H9 (cell line): ENCODE measurements around the gene SNRNP40. TPM values are rescaled to one million over a fixed set of nuclear protein-coding genes. Genes with fewer than 3 reads are reported as not detected.

Source experiments
- DNase-seq: peaks from one replicate; pipeline ENCODE4 v3.0.0-alpha.2; 2017
- H2AFZ ChIP-seq: one replicate; pipeline ENCODE4 v1.6.1; 2013; ENCODE audit warnings: mild to moderate bottlenecking, low read length, control low read depth, moderate library complexity
- H2AK5ac ChIP-seq: 2 replicates; pipeline ENCODE4 v1.6.1; 2013; ENCODE audit warnings: low read length, control low read depth, mixed read lengths; ENCODE audit not compliant: insufficient read length
- H2BK120ac ChIP-seq: one replicate; pipeline ENCODE4 v1.6.1; 2013; ENCODE audit warnings: low read depth, mild to moderate bottlenecking, low read length, control low read depth, inconsistent platforms; ENCODE audit not compliant: poor library complexity, severe bottlenecking
- H2BK12ac ChIP-seq: 2 replicates; pipeline ENCODE4 v1.6.1; 2013; ENCODE audit warnings: low read length, control low read depth, mixed read lengths, low read depth; ENCODE audit not compliant: insufficient read length
- H2BK15ac ChIP-seq: 2 replicates; pipeline ENCODE4 v1.6.1; 2013; ENCODE audit warnings: low read depth, low read length, control low read depth
- H2BK20ac ChIP-seq: one replicate; pipeline ENCODE4 v1.6.1; 2013; ENCODE audit warnings: low read depth, mild to moderate bottlenecking, low read length, control low read depth, inconsistent platforms; ENCODE audit not compliant: poor library complexity, severe bottlenecking
- H2BK5ac ChIP-seq: 2 replicates; pipeline ENCODE4 v1.6.1; 2013; ENCODE audit warnings: low read length, control low read depth, mixed read lengths; ENCODE audit not compliant: insufficient read length
- H3K14ac ChIP-seq: 2 replicates; pipeline ENCODE4 v1.6.1; 2013; ENCODE audit warnings: low read length, control low read depth; ENCODE audit not compliant: insufficient read depth
- H3K18ac ChIP-seq: 2 replicates; pipeline ENCODE4 v1.6.1; 2013; ENCODE audit warnings: low read depth, mild to moderate bottlenecking, mixed read lengths, low read length, control low read depth; ENCODE audit not compliant: insufficient read length
- H3K23ac ChIP-seq: 2 replicates; pipeline ENCODE4 v1.6.1; 2013; ENCODE audit warnings: low read length, control low read depth, mixed read lengths, low read depth; ENCODE audit not compliant: insufficient read length
- H3K23me2 ChIP-seq: 2 replicates; pipeline ENCODE4 v1.6.1; 2013; ENCODE audit warnings: low read depth, mild to moderate bottlenecking, mixed read lengths, low read length, control low read depth; ENCODE audit not compliant: insufficient read length, poor library complexity, severe bottlenecking
- H3K27ac ChIP-seq: 2 replicates; pipeline ENCODE4 v1.5.1; 2013; ENCODE audit warnings: low read length, control low read depth, mixed read lengths, low read depth; ENCODE audit not compliant: insufficient read length
- H3K27me3 ChIP-seq: 2 replicates; pipeline ENCODE4 v1.6.1; 2013; ENCODE audit warnings: low read length, control low read depth, inconsistent platforms; ENCODE audit not compliant: insufficient read depth
- H3K4ac ChIP-seq: 2 replicates; pipeline ENCODE4 v1.6.1; 2013; ENCODE audit warnings: low read depth, mild to moderate bottlenecking, control low read depth, inconsistent platforms, low read length, moderate library complexity
- H3K4me1 ChIP-seq: 2 replicates; pipeline ENCODE4 v1.6.1; 2013; ENCODE audit warnings: low read length, control low read depth, inconsistent platforms; ENCODE audit not compliant: insufficient read depth
- H3K4me2 ChIP-seq: 2 replicates; pipeline ENCODE4 v1.6.1; 2013; ENCODE audit warnings: low read length, control low read depth, mixed read lengths; ENCODE audit not compliant: insufficient read length, insufficient read depth
- H3K56ac ChIP-seq: 2 replicates; pipeline ENCODE4 v1.6.1; 2013; ENCODE audit warnings: low read depth, mild to moderate bottlenecking, mixed read lengths, low read length, control low read depth; ENCODE audit not compliant: insufficient read length
- H3K79me1 ChIP-seq: 2 replicates; pipeline ENCODE4 v1.6.1; 2013; ENCODE audit warnings: low read depth, mild to moderate bottlenecking, moderate library complexity, low read length, control low read depth, inconsistent platforms; ENCODE audit not compliant: insufficient read depth, poor library complexity, severe bottlenecking
- H3K79me2 ChIP-seq: 2 replicates; pipeline ENCODE4 v1.6.1; 2013; ENCODE audit warnings: low read length, control low read depth, inconsistent platforms; ENCODE audit not compliant: insufficient read depth
- H3K9ac ChIP-seq: 2 replicates; pipeline ENCODE4 v1.6.1; 2013; ENCODE audit warnings: low read length, control low read depth, mixed read lengths; ENCODE audit not compliant: insufficient read length; ENCODE audit errors: extremely low read depth
- H3K9me3 ChIP-seq: one replicate; pipeline ENCODE4 v1.6.1; 2013; ENCODE audit warnings: low read depth, low read length, inconsistent platforms; ENCODE audit not compliant: control insufficient read depth
- H3T11ph ChIP-seq: one replicate; pipeline ENCODE4 v1.6.1; 2013; ENCODE audit warnings: mild to moderate bottlenecking, low read length, control low read depth, inconsistent platforms
- H4K20me1 ChIP-seq: one replicate; pipeline ENCODE4 v1.6.1; 2013; ENCODE audit not compliant: control insufficient read depth, insufficient read length, insufficient read depth
- H4K5ac ChIP-seq: 2 replicates; pipeline ENCODE4 v1.6.1; 2013; ENCODE audit warnings: low read depth, mild to moderate bottlenecking, mixed read lengths, low read length, control low read depth; ENCODE audit not compliant: insufficient read length
- H4K8ac ChIP-seq: replicated peaks from 2 replicates; pipeline ENCODE4 v1.6.1; 2013; ENCODE audit warnings: low read length, control low read depth, mixed read lengths, low read depth; ENCODE audit not compliant: insufficient read length
- H4K91ac ChIP-seq: 2 replicates; pipeline ENCODE4 v1.6.1; 2013; ENCODE audit warnings: low read depth, mild to moderate bottlenecking, moderate library complexity, mixed read lengths, low read length, control low read depth; ENCODE audit not compliant: insufficient read length
- H3K27ac Mint-ChIP-seq, 3 experiments: 2 replicates in 2 of 3; 3 replicates in 1 of 3; pipeline ENCODE4 v1.8.0; 2020 to 2021; ENCODE audit warnings: mixed read lengths in 3 of 3, mild to moderate bottlenecking in 1 of 3, moderate library complexity in 1 of 3
- H3K27me3 Mint-ChIP-seq: 2 replicates; pipeline ENCODE4 v1.8.0; 2021; ENCODE audit warnings: low read depth, mild to moderate bottlenecking, moderate library complexity, mixed read lengths
- H3K36me3 Mint-ChIP-seq, 3 experiments: 2 replicates in 2 of 3; 3 replicates in 1 of 3; pipeline ENCODE4 v1.8.0; 2020 to 2021; ENCODE audit warnings: low read depth in 3 of 3, mixed read lengths in 3 of 3; ENCODE audit not compliant: insufficient read depth in 1 of 3
- H3K4me1 Mint-ChIP-seq, 2 experiments: 2 replicates each; pipeline ENCODE4 v1.8.0; 2020; ENCODE audit warnings: mixed read lengths in 2 of 2
- H3K4me3 Mint-ChIP-seq, 2 experiments: 2 replicates in 1 of 2; 3 replicates in 1 of 2; pipeline ENCODE4 v1.8.0; 2020 to 2021; ENCODE audit warnings: mild to moderate bottlenecking in 2 of 2, mixed read lengths in 2 of 2, moderate library complexity in 1 of 2
- H3K9me3 Mint-ChIP-seq, 2 experiments: 2 replicates in 1 of 2; 3 replicates in 1 of 2; pipeline ENCODE4 v1.8.0; 2020; ENCODE audit warnings: mild to moderate bottlenecking in 2 of 2, mixed read lengths in 2 of 2, moderate library complexity in 1 of 2
- CTCF ChIP-seq: fragments of 200-600 bp; sonication (generic); conservative IDR thresholded peaks from 3 replicates; pipeline ENCODE4 v1.8.0; 2021; ENCODE audit warnings: antibody characterized with exemption, mild to moderate bottlenecking
- WGBS: extraction: QIAGEN DNeasy Blood & Tissue Kit; methylation state at CpG from one replicate; pipeline ENCODE4 v1.1.7; 2013; ENCODE audit warnings: missing lambda C conversion rate, low lambda C conversion rate, mixed read lengths; ENCODE audit not compliant: insufficient read length; ENCODE audit errors: extremely low coverage; 5-methylcytosine and 5-hydroxymethylcytosine counted together
- total RNA-seq: library from RNA; stranded (reverse); gene quantifications from 2 replicates; pipeline ENCODE4 v1.2.1, GENCODE V29; 2021

Gene SNRNP40
- total RNA-seq, 1 experiment from 2014 or later: 132 TPM

- H3K4me3 Mint-ChIP-seq: no peak overlapping the region
Measured at GRCh38 chr1:31224068-31224467, 72.5 kb downstream of the SNRNP40 start.

More at GRCh38 chr1:31224068-31224467, 72.5 kb downstream of the SNRNP40 start:
- H3K18ac ChIP-seq: no peak overlapping the region
- no peak overlapping the region for H2AFZ ChIP-seq
- Mint-ChIP-seq H3K4me1 (peaks cover 13 to 14% of the 10 kb centered on the region in 2 experiments), H3K36me3 (no peaks in the 10 kb centered on the region), H3K9me3 (no peaks in the 10 kb centered on the region), H3K27me3 (no peaks in the 10 kb centered on the region), H3K27ac (no peak overlapping the region; a peak in 1 of 7 replicates)
- WGBS: no CpG with 5 or more reads among the region's 9 CpGs
- H3K9ac ChIP-seq: no peak overlapping the region
- H3K23me2 ChIP-seq: no peaks in the 10 kb centered on the region
- H2BK120ac ChIP-seq: no peak overlapping the region
- H3K23ac ChIP-seq: no peak overlapping the region
- no peak overlapping the region for H2BK20ac ChIP-seq
- H2AK5ac ChIP-seq: no peak overlapping the region
- H3K9me3 ChIP-seq: no peaks in the 10 kb centered on the region
- H4K8ac ChIP-seq: no peak overlapping the region
- H3K14ac ChIP-seq: no peak overlapping the region
- H4K91ac ChIP-seq: no peak overlapping the region
- H3K4ac ChIP-seq: no peak overlapping the region
- no peak overlapping the region for H3K4me2 ChIP-seq
- no peaks in the 10 kb centered on the region; the same call in 1 of the 2 replicates for H3K79me2 ChIP-seq
- H2BK12ac ChIP-seq: no peak overlapping the region
- H3K79me1 ChIP-seq: no peaks in the 10 kb centered on the region
- H3K4me1 ChIP-seq: no peaks in the 10 kb centered on the region; the same call in 1 of the 2 replicates
- no peaks in the 10 kb centered on the region for H4K20me1 ChIP-seq
- no peak overlapping the region for H3K56ac ChIP-seq
- no peak for DNase-seq
- no peak for TF ChIP-seq CTCF
- no peak overlapping the region for H2BK15ac ChIP-seq
- no peak overlapping the region for H2BK5ac ChIP-seq
- H3K27me3 ChIP-seq: no peaks in the 10 kb centered on the region
- H4K5ac ChIP-seq: no peak overlapping the region
- no peak overlapping the region for H3K27ac ChIP-seq
- no peak overlapping the region for H3T11ph ChIP-seq
